HCT116 (cell line): Measurements from ENCODE around the gene ADRA2A.

Source experiments
- CBX3 ChIP-seq: IDR thresholded peaks from 2 replicates; pipeline ENCODE4 v1.6.1; 2012; ENCODE audit warnings: low read depth
- CTCF ChIP-seq, 3 experiments: fragments of 200-600 bp in 1 of 3; sonication (generic) in 1 of 3; IDR thresholded peaks in 2 of 3; conservative IDR thresholded peaks in 1 of 3; 2 replicates each; pipeline ENCODE4 v1.5.1; 2012 to 2017; ENCODE audit warnings: low read depth in 2 of 3, low read length in 2 of 3, antibody characterized with exemption in 1 of 3, borderline replicate concordance in 1 of 3, control low read depth in 1 of 3, mild to moderate bottlenecking in 1 of 3, mixed read lengths in 1 of 3, mixed run types in 1 of 3, moderate library complexity in 1 of 3; ENCODE audit not compliant: insufficient read depth in 1 of 3
- EZH2 ChIP-seq: fragments of 200-600 bp; sonication (generic); IDR thresholded peaks from 2 replicates; pipeline ENCODE4 v1.6.1; 2017; ENCODE audit warnings: antibody characterized with exemption, mixed run types
- RAD21 ChIP-seq: IDR thresholded peaks from 2 replicates; pipeline ENCODE4 v1.6.1; 2012; ENCODE audit warnings: low read depth, mild to moderate bottlenecking
- SIN3A ChIP-seq: IDR thresholded peaks from 2 replicates; pipeline ENCODE4 v1.6.1; 2012; ENCODE audit warnings: low read depth
- SP1 ChIP-seq: IDR thresholded peaks from 2 replicates; pipeline ENCODE4 v1.6.1; 2012; ENCODE audit warnings: low read depth
- SRF ChIP-seq: IDR thresholded peaks from 2 replicates; pipeline ENCODE4 v1.6.1; 2012; ENCODE audit warnings: low read depth
- TCF7L2 ChIP-seq: IDR thresholded peaks from 2 replicates; pipeline ENCODE4 v1.7.0; 2011; ENCODE audit warnings: borderline replicate concordance, inconsistent platforms; ENCODE audit not compliant: insufficient read depth, insufficient read length; ENCODE audit errors: extremely low read depth
- ZNF274 ChIP-seq: fragments of 200-500 bp; sonication (Bioruptor generic); IDR thresholded peaks from 2 replicates; pipeline ENCODE4 v1.6.1; 2014; ENCODE audit warnings: mild to moderate bottlenecking, low read depth, low read length, inconsistent platforms

- TF ChIP-seq EZH2 (no peak), CTCF (IDR thresholded peaks at IDR 0.05 in 2 of 3, conservative IDR thresholded peaks at IDR 0.05 in 1 of 3; ENCODE audit: borderline replicate concordance in 1 of 3, insufficient read depth in 1 of 3, low read depth in 2 of 3, low read length in 2 of 3) (no peak), CBX3 (no peak), TCF7L2 (no peak), ZNF274 (no peak), RAD21 (no peak), SRF (no peak), SIN3A (no peak), SP1 (no peak)
Observed at GRCh38 chr10:111085690-111086353, 9.0 kb downstream of the ADRA2A start.
